ENCODE measurements around the gene TBC1D13. TPM values are rescaled to one million over a fixed set of nuclear protein-coding genes. Genes with fewer than 3 reads are reported as not detected.

TBC1D13 gene
- total RNA-seq, 1 experiment from 2014 or later: 39.9 TPM

- peaks cover 22% of the 10 kb centered on the region for H3K36me3 Mint-ChIP-seq (ENCODE audit: insufficient read depth, unreplicated experiment)
- Histone ChIP-seq H3K27me3 (replicated peaks; ENCODE audit: control insufficient read depth, insufficient read depth, low read length) (no peaks in the 10 kb centered on the region), H3K4me1 (peaks cover 5% of the 10 kb centered on the region; the same call in 1 of the 2 replicates), H3K9me3 (no peaks in the 10 kb centered on the region), H3K4me3 (ENCODE audit: low read depth, low read length) (peak overlapping the region; percentile 84), H3K36me3 (ENCODE audit: control insufficient read depth, insufficient read depth, low read length) (no peaks in the 10 kb centered on the region; the same call in 1 of the 2 replicates)
- intact Hi-C loops (cut with micrococcal nuclease; ENCODE audit: unreplicated experiment): loop anchor here (1.0 to 2.0 kb wide), 3 partner anchors 16 to 48 kb away; partner anchors contain the start of genes ENDOG and ZDHHC12
- peaks cover 12% of the 10 kb centered on the region for H3K9me3 Mint-ChIP-seq (ENCODE audit: unreplicated experiment)
- POLR2A ChIA-PET: interaction anchor here (1.1 kb wide), 1 partner anchor 46 kb away, joined by 5 read pairs; the partner anchor contains the start of gene ZDHHC12
- DNase-seq: no peak
- peak overlapping the region; percentile 90 for H3K27ac Mint-ChIP-seq (ENCODE audit: unreplicated experiment)
- H3K4me1 Mint-ChIP-seq (ENCODE audit: low read depth, unreplicated experiment): peaks cover 13% of the 10 kb centered on the region
- CTCF ChIA-PET: interaction anchor here (1.0 kb wide), 1 partner anchor 48 kb away, joined by 4 read pairs; the partner anchor contains the start of gene ENDOG
- BruUV-seq (replicated peaks): TSS peak; percentile 48
- TF ChIP-seq CTCF (IDR thresholded peaks at IDR 0.05; ENCODE audit: insufficient read depth in 1 of 2, low read depth in 1 of 2, low read length in 1 of 2, severe bottlenecking in 1 of 2, unreplicated experiment in 1 of 2): no peak
- H3K27me3 Mint-ChIP-seq (ENCODE audit: insufficient read depth, unreplicated experiment): no peaks in the 10 kb centered on the region
- peak overlapping the region; percentile 97 for H3K4me3 Mint-ChIP-seq (ENCODE audit: unreplicated experiment)
These were observed 16.6 kb upstream of the TBC1D13 start for GRCh38 chr9:128770286-128771030.

- Mint-ChIP-seq H3K27me3 (ENCODE audit: insufficient read depth, unreplicated experiment) (no peaks in the 10 kb centered on the region), H3K27ac (ENCODE audit: unreplicated experiment) (peak overlapping the region; percentile 90), H3K4me3 (ENCODE audit: unreplicated experiment) (peak overlapping the region; percentile 97), H3K36me3 (ENCODE audit: insufficient read depth, unreplicated experiment) (peaks cover 18% of the 10 kb centered on the region), H3K9me3 (ENCODE audit: unreplicated experiment) (peaks cover 12% of the 10 kb centered on the region), H3K4me1 (ENCODE audit: low read depth, unreplicated experiment) (peaks cover 10% of the 10 kb centered on the region)
- H3K9me3 ChIP-seq: peaks cover 5% of the 10 kb centered on the region; the same call in 1 of the 2 replicates
- intact Hi-C loops (cut with micrococcal nuclease; ENCODE audit: unreplicated experiment): loop anchor here (1.0 to 2.0 kb wide), 3 partner anchors 15 to 48 kb away; partner anchors contain the start of genes ENDOG and ZDHHC12
- no TSS peak for BruUV-seq (replicated peaks)
- no peaks in the 10 kb centered on the region; the same call in 1 of the 2 replicates for H3K36me3 ChIP-seq (ENCODE audit: control insufficient read depth, insufficient read depth, low read length)
- ChIA-PET CTCF (interaction anchor here (0.6 to 1.2 kb wide), 3 partner anchors 28 to 47 kb away, joined by 4 read pairs; partner anchors contain the start of gene ENDOG), POLR2A (interaction anchor here (0.6 to 1.1 kb wide), 2 partner anchors 47 to 164 kb away, joined by 5 to 7 read pairs; partner anchors contain the start of gene ZDHHC12)
- H3K4me3 ChIP-seq (ENCODE audit: low read depth, low read length): peak overlapping the region; percentile 84
- no peaks in the 10 kb centered on the region for H3K27me3 ChIP-seq (replicated peaks; ENCODE audit: control insufficient read depth, insufficient read depth, low read length)
- H3K4me1 ChIP-seq: peaks cover 5% of the 10 kb centered on the region; the same call in 1 of the 2 replicates
- TF ChIP-seq CTCF (IDR thresholded peaks at IDR 0.05; ENCODE audit: insufficient read depth in 1 of 2, low read depth in 1 of 2, low read length in 1 of 2, severe bottlenecking in 1 of 2, unreplicated experiment in 1 of 2): no peak
- DNase-seq: peak; percentile 42 to 45
These were observed 15.8 kb upstream of the TBC1D13 start for GRCh38 chr9:128771094-128771721.

Measured in Caco-2 (cell line).